K562 (cell line): ENCODE measurements around the gene HS3ST4. TPM values are rescaled to one million over a fixed set of nuclear protein-coding genes. Genes with fewer than 3 reads are reported as not detected.

ENCODE experiments used
- ATAC-seq: fragments of 200-7000 bp; cut with Tn5 transposase; 3 replicates; pipeline ENCODE4 v1.9.1; 2020; ENCODE audit warnings: moderate library complexity
- BruUV-seq: library from RNA; stranded (reverse); fragments of 400-500 nt; replicated peaks from 2 replicates; lab custom pipeline; 2021; lab: Mats Ljungman, UMichigan
- CTCF ChIA-PET: fragments of 300-600 bp; formaldehyde crosslinking; extraction: SDS; loops from one replicate; lab custom pipeline; 2021; ENCODE audit warnings: low intra/inter-chr PET ratio; lab: Yijun Ruan, JAX
- POLR2A ChIA-PET: fragments of 300-600, 350-650 bp; sonication (Branson Sonifier 250); formaldehyde crosslinking; extraction: SDS; loops from one replicate; lab custom pipeline; 2021; ENCODE audit warnings: antibody characterized with exemption, inconsistent platforms; lab: Yijun Ruan, JAX
- DNase-seq, 4 experiments: peaks; one replicate each; pipeline versions ENCODE4 v3.0.0 to v3.0.0-alpha.2; 2011 to 2018; ENCODE audit warnings: low spot score in 3 of 4, mixed read lengths in 3 of 4; ENCODE audit errors: extremely low read depth in 1 of 4
- FAIRE-seq: peaks from 2 replicates; lab custom pipeline; 2011; peaks lifted over from hg19 to GRCh38; lab: Jason Lieb, UNC
- H2AFZ ChIP-seq: 2 replicates; pipeline ENCODE4 v1.6.0; 2011; ENCODE audit warnings: low read depth, low read length, control low read depth, inconsistent platforms
- H3K27ac ChIP-seq: fragments of 200-600 bp; 3 replicates; pipeline ENCODE4 v1.8.0; 2011; ENCODE audit warnings: low read depth, mild to moderate bottlenecking, control low read depth, inconsistent platforms, low read length, moderate library complexity, mixed read lengths; ENCODE audit errors: extremely low read depth
- H3K27me3 ChIP-seq, 2 experiments: fragments of 300-600 bp in 1 of 2; 2 replicates in 1 of 2; 3 replicates in 1 of 2; pipeline versions ENCODE4 v1.6.0 to v1.8.0; 2011; ENCODE audit warnings: inconsistent platforms in 2 of 2, low read length in 2 of 2, mild to moderate bottlenecking in 1 of 2, mixed read lengths in 1 of 2, moderate library complexity in 1 of 2; ENCODE audit not compliant: control insufficient read depth in 2 of 2, insufficient read depth in 2 of 2
- H3K36me3 ChIP-seq: fragments of 300-600 bp; 3 replicates; pipeline ENCODE4 v1.8.0; 2011; ENCODE audit warnings: mild to moderate bottlenecking, low read length, inconsistent platforms; ENCODE audit not compliant: control insufficient read depth, insufficient read depth
- H3K4me1 ChIP-seq, 2 experiments: fragments of 200-600 bp in 1 of 2; replicated peaks in 1 of 2; 2 replicates in 1 of 2; 3 replicates in 1 of 2; pipeline versions ENCODE4 v1.5.1 to v1.8.0; 2011; ENCODE audit warnings: inconsistent platforms in 2 of 2, low read length in 2 of 2, mild to moderate bottlenecking in 1 of 2, mixed read lengths in 1 of 2, moderate library complexity in 1 of 2; ENCODE audit not compliant: control insufficient read depth in 2 of 2, insufficient read depth in 2 of 2
- H3K4me2 ChIP-seq: 2 replicates; pipeline ENCODE4 v1.6.1; 2011; ENCODE audit warnings: low read length, control low read depth, inconsistent platforms, mixed read lengths; ENCODE audit not compliant: insufficient read depth
- H3K4me3 ChIP-seq: fragments of 200-600 bp; sonication (generic), shearing (Covaris generic); 2 replicates; pipeline ENCODE4 v1.5.1; 2016; ENCODE audit warnings: control low read depth, inconsistent platforms
- H3K79me2 ChIP-seq: fragments of 200-600 bp; 3 replicates; pipeline ENCODE4 v1.8.0; 2011; ENCODE audit warnings: low read length, inconsistent platforms; ENCODE audit not compliant: control insufficient read depth, insufficient read depth
- H3K9ac ChIP-seq, 2 experiments: 2 replicates each; pipeline versions ENCODE4 v1.6.0 to v1.6.1; 2011; ENCODE audit warnings: low read depth in 2 of 2, low read length in 2 of 2, control low read depth in 1 of 2, inconsistent platforms in 1 of 2, mild to moderate bottlenecking in 1 of 2, mixed read lengths in 1 of 2; ENCODE audit not compliant: insufficient read depth in 1 of 2
- H3K9me1 ChIP-seq: one replicate; pipeline ENCODE4 v1.6.0; 2011; ENCODE audit warnings: inconsistent platforms, mild to moderate bottlenecking, low read length, moderate library complexity; ENCODE audit not compliant: control insufficient read depth, insufficient read depth
- H3K9me3 ChIP-seq: replicated peaks from 2 replicates; pipeline ENCODE4 v1.5.1; 2011; ENCODE audit warnings: low read depth, low read length, inconsistent platforms; ENCODE audit not compliant: control insufficient read depth, insufficient read depth
- H4K20me1 ChIP-seq: replicated peaks from 2 replicates; pipeline ENCODE4 v1.6.1; 2011; ENCODE audit warnings: low read length, inconsistent platforms, mixed read lengths; ENCODE audit not compliant: control insufficient read depth, insufficient read depth
- KDM2B ChIP-seq: fragments of 250-450 bp; sonication (Bioruptor Pico); IDR thresholded peaks from 2 replicates; pipeline ENCODE4 v1.8.0; 2021; ENCODE audit warnings: mild to moderate bottlenecking, moderate library complexity
- MAFG ChIP-seq: fragments of 450-650 bp; conservative IDR thresholded peaks from 2 replicates; pipeline ENCODE4 v1.6.1; 2016; ENCODE audit warnings: missing genetic modification characterization, missing compliant biosample characterization
- MAX ChIP-seq: sonication (generic); formaldehyde crosslinking; IDR thresholded peaks from 2 replicates; pipeline ENCODE4 v1.9.0; 2022; ENCODE audit warnings: mild to moderate bottlenecking, missing genetic modification reagents
- NFIC ChIP-seq: fragments of 450-650 bp; IDR thresholded peaks from 2 replicates; pipeline ENCODE4 v1.6.1; 2017; ENCODE audit warnings: mild to moderate bottlenecking, inconsistent platforms
- ZNF23 ChIP-seq: fragments of 250-450 bp; sonication (Bioruptor Pico); IDR thresholded peaks from 2 replicates; pipeline ENCODE4 v1.4.0; 2020; ENCODE audit warnings: mild to moderate bottlenecking
- WGBS: fragments of 100-300 bp; shearing (Covaris generic); methylation state at CpG from one replicate; pipeline ENCODE4 v1.1.6; 2016; ENCODE audit warnings: low coverage, mixed read lengths; ENCODE audit not compliant: insufficient coverage; ENCODE audit errors: missing lambda C conversion rate; 5-methylcytosine and 5-hydroxymethylcytosine counted together
- in situ Hi-C: fragments of 300-500 bp; cut with MboI; formaldehyde crosslinking; loops from 4 replicates; pipeline ENCODE4 v1.15.0; 2018; ENCODE audit warnings: inconsistent platforms, mixed read lengths
- intact Hi-C: fragments of 100-400 bp; cut with micrococcal nuclease; formaldehyde crosslinking; loops from 2 replicates; pipeline ENCODE4 v1.14.2; 2022
- polyA plus RNA-seq, 8 experiments: library from polyadenylated mRNA; depleted of rRNA in 4 of 8; stranded (reverse) in 5 of 8; unstranded in 3 of 8; fragments of >200 nt; fragmentation: Nextera tagmentation in 2 of 8; fragmentation: Illumina TruSeq in 1 of 8; extraction: Ambion mirVana in 2 of 8; extraction: Trizol in 1 of 8; gene quantifications; 2 replicates each; pipeline versions ENCODE4 v1.2.1 to v1.2.3, GENCODE V29; 2011 to 2014; ENCODE audit warnings: inconsistent platforms in 1 of 8, missing spikeins in 1 of 8
- total RNA-seq, 7 experiments: library from RNA; depleted of rRNA in 6 of 7; stranded (reverse); fragments of >200 nt in 6 of 7; fragmentation: Illumina TruSeq in 2 of 7; extraction: Trizol in 2 of 7; gene quantifications; 2 replicates each; pipeline versions ENCODE4 v1.2.1 to v1.2.3, GENCODE V29; 2011 to 2021; ENCODE audit warnings: low replicate concordance in 1 of 7
- TF ChIP-seq, protein P1 (sequence below): fragments of 250-450 bp; sonication (Bioruptor Pico); IDR thresholded peaks from 2 replicates; pipeline ENCODE4 v1.8.0; 2022; ENCODE audit warnings: inconsistent platforms, mild to moderate bottlenecking, moderate library complexity, borderline replicate concordance

Gene HS3ST4
- total and polyA plus RNA-seq, 9 of the 15 experiments (the other 6 are each of a cell fraction or from before 2014, with no cell fraction given): not detected

- Histone ChIP-seq H3K27me3 (peaks cover 3 to 10% of the 10 kb centered on the region in 2 experiments; a peak in 2 of 5 replicates), H3K27ac (no peak overlapping the region), H3K9ac (no peak overlapping the region), H3K9me3 (no peaks in the 10 kb centered on the region)
- ChIA-PET CTCF (no interaction called here), POLR2A (interaction anchor here (0.8 kb wide), 1 partner anchor 12 kb away, joined by 3 read pairs; no protein-coding TSS in a partner anchor)
- intact Hi-C loops: no loop called here
- in situ Hi-C loops: no loop called here
- TF ChIP-seq KDM2B (CRISPR knock-in tag) (no peak), ZNF23 (CRISPR knock-in tag) (no peak), NFIC (no peak), MAFG (tag) (no peak), MAX (CRISPR knock-in tag) (no peak)
- TF ChIP-seq, protein P1, sequence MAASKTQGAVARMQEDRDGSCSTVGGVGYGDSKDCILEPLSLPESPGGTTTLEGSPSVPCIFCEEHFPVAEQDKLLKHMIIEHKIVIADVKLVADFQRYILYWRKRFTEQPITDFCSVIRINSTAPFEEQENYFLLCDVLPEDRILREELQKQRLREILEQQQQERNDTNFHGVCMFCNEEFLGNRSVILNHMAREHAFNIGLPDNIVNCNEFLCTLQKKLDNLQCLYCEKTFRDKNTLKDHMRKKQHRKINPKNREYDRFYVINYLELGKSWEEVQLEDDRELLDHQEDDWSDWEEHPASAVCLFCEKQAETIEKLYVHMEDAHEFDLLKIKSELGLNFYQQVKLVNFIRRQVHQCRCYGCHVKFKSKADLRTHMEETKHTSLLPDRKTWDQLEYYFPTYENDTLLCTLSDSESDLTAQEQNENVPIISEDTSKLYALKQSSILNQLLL (CRISPR knock-in tag): no peak
- TF ChIP-seq, all 486 proteins: peak for 0
- H3K4me1 ChIP-seq: no peaks in the 10 kb centered on the region
- BruUV-seq: no TSS peak
- DNase-seq: no peak
- no peak for ATAC-seq
- no peaks in the 10 kb centered on the region for H3K79me2 ChIP-seq
- no peak overlapping the region for H2AFZ ChIP-seq
- H4K20me1 ChIP-seq: no peaks in the 10 kb centered on the region; the same call in 1 of the 2 replicates
- H3K4me3 ChIP-seq: no peak overlapping the region
- no peaks in the 10 kb centered on the region for H3K36me3 ChIP-seq
- no peak overlapping the region for H3K4me2 ChIP-seq
- no peaks in the 10 kb centered on the region for H3K9me1 ChIP-seq
- FAIRE-seq: no peak
- 2% methylated on average over 4 of the region's 4 CpGs for WGBS
Observed at GRCh38 chr16:25886598-25886997, 194.8 kb downstream of the HS3ST4 start.
